ENCODE results near the gene LPAR2.

The LPAR2 gene

DNA sequence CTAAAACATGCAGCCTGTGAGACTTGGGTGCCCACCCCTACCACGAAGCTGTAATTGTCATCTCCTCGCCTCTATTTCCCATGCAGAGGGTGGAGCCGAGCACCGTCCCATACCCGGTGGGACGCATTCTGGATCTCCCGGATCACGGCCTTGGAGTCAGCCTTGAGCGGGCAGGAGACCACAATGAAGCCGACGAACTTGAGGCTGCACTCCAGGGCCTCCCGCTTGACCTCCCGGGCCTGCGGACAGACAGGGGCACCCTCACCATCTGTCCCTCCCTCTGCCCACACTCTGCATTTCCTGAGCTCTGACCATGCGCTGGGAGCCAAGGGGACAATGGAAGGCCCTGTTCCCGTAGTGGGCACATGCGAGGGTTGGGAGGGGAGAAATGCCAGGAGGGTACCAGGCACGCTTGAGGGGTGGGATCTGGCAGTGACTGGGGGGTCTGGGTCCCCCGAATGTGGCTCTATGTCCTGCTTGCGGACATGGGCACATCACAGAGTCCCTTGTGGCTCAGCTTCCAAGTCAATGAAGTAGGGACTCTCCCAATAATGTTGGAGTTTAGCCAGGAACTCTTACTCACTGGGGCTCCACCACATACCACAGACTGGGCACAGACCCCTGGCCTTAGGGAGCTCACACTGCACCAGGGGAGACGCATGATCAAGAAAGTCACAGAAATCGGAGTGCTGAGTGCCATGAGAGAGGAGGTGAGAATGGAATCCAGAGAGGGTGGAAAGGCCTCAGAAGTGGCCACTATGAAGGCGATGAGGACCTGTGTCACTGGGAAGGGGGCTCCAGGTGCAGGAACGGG, 24.7 kb upstream of the LPAR2 start:
- DNase-seq, result no peak

DNA sequence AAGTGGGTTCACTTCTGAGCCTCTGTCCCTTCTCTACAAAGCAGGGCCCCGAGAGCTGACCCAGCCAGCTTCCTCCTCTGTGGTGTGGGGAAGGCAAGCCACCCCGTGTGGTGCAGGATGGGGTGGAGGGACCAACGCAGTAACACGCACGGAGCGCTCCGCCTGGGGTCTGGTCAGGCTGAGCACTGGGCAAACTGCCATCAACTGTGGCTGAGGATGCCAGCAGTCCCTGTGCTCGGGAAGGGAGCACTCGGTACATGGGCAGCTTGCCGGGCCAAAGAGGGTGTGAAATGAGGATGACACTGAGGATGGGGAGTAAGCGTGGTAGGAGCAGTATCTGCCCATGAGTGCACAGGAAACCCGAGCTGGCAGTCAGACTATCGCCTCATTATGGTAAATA, 23.1 kb upstream of the LPAR2 start:
- DNase-seq, result no peak

DNA sequence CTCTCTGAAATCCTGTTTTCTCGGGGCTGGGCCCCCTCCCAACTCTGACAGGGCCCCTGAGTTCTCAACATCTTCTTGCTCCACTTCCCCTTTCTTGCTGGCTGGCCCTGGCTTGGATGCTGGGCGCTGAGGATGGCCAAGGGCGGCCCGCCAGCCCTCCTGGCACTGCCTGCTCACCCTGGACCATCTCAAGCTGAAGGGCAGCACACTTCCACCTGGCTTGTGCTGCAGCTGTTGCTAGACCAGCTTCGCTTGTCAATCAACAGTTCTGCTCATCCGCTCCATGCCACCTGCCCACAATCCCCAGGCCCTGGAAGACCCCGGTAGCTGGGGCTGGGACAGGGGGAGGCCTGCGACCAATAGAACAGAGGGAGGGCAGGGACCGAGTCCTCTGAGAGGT, 22.3 kb upstream of the LPAR2 start:
- no peak for DNase-seq

DNA sequence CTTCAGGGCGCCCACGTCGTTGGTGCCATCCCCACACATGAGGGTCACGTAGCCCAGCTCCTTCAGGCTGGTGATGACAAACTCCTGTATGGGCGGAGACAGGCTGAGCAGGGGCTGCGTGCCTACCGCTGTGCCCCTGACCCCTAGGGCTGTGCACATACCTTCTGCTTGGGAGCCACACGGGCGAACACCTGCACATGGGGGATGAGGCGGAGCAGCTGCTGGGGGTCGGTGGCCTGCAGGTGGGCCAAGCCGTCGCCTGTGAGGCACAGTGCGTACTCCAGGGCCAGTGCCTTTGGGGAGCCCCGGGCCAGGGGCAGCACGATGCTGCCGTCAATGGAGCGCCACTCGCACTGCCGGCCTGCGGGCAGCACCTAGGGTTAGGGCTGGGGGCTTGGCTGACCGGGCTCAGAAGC, 21.6 kb upstream of the LPAR2 start:
- DNase-seq, result no peak

DNA sequence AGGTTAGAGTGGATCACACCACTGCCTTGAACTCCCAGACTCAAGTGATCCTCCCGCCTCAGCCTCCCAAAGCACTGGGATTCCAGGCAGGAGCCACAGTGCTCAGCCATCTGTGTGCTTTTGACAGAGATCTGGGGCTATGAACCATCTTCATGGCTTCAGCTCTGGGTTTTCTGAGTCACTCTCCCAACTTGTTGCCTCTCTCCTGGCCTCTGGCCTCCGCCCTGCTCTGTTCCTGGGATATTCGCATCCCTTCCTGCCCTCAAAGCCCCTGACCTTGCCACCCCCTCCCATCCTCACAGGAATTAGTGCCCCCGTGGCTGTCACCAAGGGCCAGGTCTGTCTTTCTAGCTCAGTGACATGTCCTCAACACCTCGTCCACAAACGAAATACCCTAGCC, 21.1 kb upstream of the LPAR2 start:
- DNase-seq, result no peak

DNA sequence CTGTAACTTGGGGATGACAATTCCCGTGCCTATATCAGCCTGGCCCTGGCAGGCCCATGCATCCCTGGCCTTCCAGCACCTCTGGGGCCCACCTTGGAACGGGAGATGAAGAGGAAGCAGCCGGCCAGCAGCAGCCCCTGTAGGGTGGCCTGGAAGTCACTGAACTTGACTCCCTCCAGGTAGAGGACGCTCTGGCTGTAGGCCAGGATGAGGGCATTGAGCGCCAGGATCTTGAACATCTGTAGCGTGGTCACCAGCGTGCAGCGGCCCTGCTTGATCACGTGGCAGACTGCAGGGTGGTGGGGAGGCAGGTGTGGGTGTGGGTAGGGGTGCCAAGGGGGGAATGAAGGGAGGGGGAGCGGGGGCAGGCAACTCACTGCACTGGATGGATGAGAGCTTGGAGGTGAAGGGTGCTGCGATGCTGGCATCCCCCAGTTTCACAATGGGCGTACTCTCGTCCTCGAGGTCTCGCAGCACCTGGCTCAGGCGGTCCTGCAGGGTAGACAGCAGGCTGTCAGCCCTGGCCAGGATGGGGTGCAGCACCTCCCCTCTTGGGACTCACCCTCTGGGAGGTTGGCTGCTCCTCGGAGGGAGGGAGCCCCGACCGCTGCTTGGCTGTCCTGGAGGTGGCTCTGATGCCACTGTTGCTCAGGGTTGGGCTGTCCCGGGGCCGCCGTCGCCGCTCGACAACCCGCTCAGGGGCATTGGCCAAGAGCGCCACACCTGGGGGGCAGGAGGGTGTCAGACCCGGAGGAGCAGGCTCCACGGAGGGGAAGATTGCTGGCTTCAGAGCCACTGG, 19.2 kb upstream of the LPAR2 start:
- no peak for DNase-seq

DNA sequence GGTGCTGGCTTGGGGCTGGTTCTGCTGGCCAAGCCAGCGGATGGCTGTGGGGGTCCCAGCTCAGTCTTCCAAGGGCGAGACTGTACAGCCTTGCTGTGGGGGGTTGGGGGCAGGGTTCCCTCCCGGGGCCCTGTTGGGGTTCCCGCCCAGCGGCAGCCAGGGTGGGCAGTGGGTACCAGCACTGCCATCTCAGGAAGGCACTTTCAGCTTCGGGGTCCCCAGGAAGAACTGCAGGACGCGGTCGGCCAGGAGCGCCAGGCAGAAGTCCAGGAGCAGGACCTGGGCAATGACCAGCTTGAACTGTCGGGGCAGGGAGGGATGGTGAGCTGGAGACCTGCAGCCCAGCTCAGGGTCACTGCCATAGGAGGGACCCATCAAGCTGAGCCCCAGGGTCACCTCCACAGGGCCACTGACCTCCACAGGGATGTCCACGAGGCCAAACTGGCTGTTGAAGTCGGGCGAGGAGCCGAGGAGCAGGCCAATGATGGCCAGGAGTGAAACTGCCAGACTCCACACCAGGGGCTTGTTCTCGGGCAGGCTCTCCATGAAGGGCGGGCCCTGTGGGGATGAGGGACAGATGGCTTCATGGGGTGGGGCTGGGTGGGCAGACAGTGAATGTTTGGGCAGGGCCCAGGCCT, 17.3 kb upstream of the LPAR2 start:
- DNase-seq, result no peak

DNA sequence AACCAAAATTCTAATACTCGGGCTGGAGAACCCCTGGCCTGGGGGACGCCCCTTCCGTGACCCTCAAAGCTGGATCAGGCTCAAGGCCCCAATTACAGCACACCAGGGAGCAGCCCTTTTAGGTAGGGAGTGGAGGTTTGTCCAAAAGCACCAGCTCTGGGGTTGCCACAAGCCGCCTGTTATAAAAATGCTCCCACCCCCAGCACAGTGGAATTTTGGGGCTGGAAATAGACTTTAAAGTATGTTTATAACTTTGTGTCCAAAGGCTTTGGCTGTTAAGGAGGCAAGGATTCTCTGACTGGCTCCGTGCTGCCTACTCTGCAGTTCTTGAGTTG, 16.0 kb upstream of the LPAR2 start:
- DNase-seq, result no peak

DNA sequence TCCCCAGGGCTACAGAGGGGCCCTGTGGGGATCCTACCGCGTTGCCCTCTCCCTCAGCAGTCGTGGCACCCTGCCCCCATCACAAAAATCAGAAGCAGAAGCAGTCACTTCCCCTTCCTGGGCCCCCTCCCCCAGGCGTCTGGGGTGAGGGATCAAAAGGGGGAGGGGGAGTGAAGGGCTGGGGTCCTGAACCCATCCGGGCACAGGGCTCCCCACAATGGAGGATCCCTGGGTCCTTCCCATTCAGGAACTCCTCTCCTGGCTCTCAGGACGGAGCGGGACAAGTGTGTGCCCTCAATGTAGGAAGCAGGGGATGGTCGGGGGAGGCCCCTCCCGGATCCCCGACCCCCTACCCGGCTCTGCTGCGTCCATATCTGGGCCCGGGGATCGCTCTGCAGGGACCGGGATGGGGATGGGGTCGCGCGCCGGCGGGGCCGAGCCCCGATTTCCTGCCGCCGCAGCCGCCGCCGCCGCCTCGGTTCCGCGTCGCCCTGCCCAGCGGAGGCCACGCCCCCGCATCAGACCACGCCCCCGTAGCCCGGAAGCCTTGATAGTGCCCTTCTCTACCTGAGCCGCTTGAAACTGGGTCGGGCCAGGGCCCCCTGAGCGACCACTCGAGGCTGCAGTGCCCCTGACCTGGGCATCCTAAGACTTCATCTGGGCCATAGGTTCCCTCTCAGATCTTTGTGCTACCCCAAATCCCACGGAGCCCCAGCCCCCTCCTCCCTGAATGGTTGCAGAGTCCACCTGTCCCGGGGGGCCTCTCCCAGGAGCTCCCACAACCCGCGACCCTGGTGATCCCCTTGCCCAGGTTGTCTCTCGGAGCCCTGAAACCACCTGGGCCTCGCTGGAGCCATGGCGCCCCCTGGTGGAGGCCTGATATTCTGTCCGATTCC, 15.4 kb upstream of the LPAR2 start, which contains the start of gene GMIP:
Gene GMIP, minus strand, starts transcription at position 500 of the 896 bp plus-strand sequence. Its CDS starts 128 bp downstream, at position 372.
- peak; percentile 50 for DNase-seq

DNA sequence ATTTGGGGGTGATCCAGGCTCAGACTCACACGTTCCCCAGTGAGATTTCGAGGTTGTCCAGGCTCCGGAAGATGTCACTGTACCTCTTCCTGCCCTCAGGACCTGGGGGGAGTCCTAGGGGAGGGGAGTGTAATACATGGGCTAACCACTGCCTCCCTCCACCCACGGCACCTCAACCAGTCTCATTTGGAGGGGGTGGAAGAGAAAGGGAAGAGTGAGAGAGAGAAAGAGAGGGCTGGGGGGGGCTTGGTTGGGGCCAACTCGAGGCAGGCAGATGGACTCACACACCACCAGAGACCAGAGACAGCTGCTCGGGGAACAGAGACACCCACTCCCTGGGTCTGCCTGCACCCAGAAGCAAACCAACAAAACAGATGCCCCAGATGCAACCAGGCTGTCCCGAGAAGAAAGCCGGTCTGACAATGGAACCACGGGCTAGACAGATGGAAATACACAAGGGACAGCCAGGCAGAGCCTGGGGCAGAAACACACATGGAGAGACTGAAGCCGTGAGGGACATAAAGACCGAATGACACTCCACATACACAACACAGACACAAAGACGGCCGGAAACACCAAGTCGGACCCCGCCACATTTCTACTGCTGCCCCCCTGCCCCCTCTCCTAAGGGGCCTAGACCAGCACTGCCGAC, 14.6 kb upstream of the LPAR2 start:
- DNase-seq, result peak; percentile 9

DNA sequence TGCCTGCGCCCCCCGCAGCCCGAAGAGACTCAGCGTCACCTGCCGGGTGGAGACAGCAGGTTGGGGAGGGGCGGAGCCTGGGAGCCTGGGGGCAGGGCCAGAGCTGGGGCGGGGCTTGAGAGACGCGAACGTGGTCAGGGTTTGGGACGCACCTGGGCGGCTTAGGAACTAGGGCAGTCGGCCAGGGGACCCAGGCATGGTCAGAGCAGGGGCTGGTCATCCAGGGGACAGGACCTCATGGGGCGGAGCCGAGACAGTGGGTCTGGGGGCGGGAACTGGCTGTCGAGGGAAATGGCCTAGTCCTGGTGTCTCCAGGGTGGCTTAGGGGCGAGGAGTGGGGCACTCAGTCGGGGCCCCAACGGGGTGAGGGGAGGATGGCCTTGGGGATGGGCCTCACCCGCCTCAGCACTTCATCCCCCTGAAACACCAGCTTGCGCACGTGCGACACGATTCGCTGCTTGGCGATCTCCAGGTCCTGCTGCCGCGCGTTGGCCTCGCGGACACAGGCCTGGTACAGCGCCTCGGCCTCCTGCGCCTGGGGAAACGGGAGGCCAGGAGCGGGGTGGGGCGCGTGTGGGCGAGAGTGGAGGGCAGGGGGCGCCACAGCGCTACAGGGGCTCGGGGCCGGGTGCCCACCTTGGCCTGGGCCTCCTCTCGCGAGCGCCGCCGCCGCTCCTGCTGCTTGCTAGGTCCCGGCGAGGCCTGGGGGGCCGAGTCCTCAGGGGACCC, 9.7 kb upstream of the LPAR2 start:
- DNase-seq, result no peak

DNA sequence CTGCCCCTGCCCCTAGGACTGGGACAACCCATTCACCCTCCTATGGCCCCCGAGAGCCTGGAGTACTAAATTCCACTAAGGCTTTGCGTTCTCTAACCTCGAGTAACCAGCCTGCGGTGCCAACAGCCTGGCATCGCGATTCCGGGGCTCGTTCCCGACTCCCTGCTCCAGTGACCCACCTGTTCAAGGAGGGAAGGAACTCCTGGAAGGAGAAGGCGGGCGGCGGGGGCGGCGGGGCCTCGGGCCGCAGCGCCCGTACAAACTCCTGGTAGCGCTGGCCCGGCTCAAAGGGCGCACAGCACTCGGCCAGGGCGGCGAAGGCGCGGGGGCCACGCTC, 9.1 kb upstream of the LPAR2 start:
- DNase-seq, result no peak

DNA sequence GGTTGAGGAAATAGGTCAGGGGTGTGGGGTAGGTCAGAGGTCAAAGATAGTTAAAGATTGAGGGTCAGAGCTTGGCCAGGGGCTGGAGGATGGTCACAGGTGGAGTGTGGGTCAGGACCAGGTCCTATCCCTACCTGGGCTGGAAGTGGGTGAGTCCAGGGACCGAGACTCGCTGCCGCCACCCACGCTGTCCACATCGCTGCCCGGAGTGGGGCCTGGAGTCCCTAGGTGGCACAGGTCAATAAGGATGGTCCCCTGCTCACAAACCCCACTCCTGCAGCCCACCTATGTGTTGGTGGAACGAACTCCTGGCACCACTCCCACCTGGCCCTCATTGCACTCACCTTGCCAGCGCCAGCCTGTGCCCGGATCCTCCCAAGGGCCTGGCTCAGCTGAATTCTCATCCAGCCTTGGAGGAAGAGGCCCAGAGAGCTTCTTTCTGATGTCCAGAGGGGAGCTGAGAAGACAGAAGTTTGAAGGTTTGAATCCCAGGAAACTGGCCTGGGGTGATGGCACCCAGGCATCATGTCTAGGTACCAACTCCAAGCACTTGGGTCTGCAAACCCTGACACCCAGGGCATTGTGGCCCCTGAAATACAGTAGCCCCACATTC, 8.7 kb upstream of the LPAR2 start:
- DNase-seq, result no peak

DNA sequence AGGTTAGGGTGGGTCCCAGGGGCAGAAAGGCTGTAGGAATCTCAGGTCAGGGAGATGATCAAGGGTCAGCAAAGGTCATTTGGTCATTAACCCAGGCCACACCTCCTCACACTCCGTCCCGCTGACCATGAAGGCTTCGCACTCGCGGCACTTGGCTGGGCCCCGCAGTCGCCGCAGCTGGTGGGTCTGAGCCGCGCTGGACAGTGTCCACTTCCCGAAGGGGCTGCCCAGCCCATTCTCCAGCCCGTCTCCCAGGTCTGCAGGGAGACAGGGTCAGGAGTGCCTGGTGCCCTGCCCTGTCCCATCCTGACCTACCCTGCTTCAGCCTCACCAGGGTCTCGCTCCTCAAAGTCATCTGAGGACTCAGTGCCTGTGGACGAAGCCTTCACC, 7.3 kb upstream of the LPAR2 start:
- DNase-seq, result no peak

DNA sequence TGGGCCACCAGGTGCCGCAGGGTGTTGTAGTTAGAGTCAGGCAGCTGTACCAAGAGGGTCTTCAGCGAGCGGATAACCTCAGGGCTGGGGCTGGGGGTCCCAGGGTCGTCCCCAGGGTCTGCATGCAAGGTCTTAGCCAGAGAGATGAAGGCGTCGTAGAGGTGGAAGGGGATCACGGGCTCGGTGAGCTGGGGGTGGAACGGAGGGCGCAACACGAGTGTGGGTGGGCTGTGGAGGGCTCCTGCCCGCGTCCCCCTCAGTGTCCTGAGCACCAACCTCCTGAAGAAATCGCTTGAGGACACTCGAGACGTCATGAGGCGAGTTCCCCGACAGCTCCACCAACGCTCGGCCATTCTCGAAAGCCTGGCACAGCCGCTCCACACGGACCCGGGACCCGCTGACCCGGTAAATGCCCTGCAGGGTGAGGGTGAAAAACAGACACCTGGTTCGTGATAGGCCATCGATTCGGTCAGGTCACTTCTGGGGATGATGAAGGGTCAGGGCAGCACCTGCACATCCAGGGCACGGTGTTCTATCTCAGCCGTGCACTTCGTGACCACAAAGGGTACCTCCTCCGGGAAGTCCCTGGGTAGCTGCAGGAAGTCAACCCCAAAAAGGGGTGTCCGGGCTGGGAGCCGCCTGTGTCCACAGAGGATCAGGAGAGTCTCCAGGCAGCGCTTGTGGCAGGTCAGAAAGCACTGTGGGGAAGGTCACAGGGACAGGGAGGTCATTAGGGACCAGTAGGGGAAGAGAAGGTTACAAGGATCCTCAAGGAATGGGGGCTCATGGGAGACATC, 6.7 kb upstream of the LPAR2 start:
- DNase-seq, result no peak

DNA sequence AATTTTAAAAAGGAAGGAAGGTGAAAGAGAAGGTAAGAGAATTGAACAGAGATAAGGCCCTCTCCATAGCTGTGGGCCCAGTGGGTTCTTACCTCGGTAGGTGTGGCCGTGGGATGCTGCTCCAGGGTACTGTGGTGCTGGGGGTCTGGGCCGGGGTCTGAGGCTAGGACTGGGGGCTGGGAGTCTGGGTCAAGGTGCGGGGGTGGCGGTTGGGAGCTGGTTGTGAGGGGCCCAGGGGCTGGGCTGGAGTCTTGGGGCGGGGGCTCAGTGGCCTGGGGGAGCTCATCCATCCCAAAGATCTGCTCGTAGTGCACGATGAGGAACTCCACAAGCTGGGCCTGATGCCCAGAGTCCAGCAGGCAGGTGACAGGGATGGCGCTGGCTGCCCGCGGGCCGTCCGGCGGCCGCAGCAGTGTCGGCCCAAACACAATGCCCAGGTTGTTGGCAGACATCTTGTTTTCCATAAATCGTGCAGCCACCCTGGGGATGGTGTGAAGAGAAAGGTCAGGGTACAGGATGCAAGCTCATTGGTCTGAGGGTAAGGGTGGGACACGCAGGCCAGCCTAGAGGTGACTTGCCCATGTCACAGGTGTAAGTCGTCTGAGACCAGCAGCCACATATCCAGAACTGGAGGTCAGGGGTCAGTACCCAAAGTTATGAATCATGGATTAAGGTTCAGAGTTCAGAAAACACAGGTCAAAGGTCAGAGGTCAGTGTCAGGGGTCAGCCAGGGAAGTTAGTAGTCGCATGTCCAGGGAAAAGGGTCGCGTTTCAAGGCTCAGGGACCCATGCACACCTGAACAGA, 5.9 kb upstream of the LPAR2 start:
- DNase-seq, result no peak

DNA sequence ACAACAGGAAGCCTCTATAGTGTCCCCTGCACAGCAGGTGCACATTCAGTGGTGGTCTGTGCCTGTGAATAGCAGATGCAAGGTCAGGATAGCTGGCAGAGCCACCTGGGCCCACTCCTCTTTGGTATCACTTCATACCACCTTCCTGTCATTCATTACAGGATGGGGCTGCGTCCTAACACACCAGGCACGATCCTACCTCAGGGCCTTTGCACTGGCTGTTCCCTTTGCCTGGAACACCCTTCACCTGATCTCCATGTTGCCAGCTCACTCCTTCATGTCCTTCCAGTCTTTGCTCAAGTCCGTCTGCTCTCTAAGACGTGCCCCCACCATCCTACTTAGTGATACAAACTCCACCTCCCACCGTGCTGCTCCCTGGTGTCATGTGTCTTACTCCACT, 4.6 kb upstream of the LPAR2 start:
- DNase-seq, result no peak

DNA sequence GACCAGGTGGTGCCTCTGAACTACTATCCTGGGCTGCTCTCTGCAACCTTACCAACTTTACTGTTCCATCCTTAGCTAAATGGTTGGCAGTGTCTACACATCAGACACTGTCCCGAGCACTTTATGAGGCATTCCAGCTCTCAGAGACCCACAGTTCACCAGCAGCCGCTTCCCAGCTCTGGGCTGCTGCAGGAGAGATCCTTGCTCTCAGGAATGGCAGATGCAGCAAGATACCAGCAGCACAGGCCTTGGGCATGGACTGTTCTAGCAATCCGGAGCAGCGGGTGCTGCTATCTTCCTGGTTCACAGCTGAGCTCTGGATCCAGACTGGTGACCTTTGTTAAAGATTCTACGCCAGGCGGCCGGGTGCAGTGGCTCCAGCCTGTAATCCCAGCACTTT, 3.3 kb upstream of the LPAR2 start:
- DNase-seq, result no peak

DNA sequence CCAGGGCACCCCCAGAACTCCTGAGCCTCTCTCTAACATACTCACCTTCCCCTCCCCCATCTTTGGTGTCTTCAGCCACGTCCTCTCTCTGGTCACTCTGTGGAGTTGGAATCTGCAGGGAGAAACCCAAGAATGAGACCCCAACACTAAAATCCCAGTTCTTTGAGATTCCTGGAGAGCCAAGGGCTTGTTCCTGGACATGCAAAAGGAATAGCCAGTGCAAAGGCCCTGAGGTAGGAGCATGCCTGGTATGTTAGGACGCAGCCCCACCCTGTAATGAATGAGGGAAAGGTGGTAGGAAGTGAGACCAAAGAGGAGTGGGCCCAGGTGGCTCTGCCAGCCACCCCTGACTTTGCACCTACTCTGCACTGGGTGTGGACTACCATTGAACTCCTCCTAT, 2.4 kb upstream of the LPAR2 start:
- DNase-seq, result no peak

DNA sequence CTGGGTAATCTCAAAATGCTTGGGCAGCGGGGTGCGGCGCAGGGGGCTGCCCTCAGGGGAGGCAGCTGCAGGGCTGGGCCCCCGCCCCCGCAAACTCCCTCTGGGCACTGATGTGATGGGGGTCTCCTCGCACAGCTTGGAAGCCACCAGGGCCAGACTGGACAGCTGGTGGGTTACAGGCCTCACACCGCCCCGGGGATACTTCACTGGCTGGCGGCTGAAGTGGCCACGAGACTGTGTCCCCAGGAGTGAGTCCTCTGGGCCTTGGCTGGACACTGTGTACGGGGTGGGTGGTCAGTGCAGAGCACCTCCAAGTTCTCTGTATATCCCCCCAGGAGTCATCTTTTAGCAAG, 2.0 kb upstream of the LPAR2 start:
- DNase-seq, result no peak
